Activated gamma-delta T cell treated with anti-CD3 and anti-CD28 coated beads, Interleukin-2, amount 50 U/mL, for 16 hours (primary cell): Measurements from ENCODE around the gene ARHGEF3.

ENCODE experiments used
- DNase-seq: peaks from one replicate; pipeline ENCODE4 v3.0.0-alpha.2; 2020; ENCODE audit warnings: low read depth

Gene ARHGEF3

GRCh38 chr3:56801662-56802377, at the start of gene ARHGEF3:
ARHGEF3 (minus strand) TSS chr3:56801949; CDS start chr3:56801798, 151 bp downstream.
- peak; percentile 79 for DNase-seq

DNA sequence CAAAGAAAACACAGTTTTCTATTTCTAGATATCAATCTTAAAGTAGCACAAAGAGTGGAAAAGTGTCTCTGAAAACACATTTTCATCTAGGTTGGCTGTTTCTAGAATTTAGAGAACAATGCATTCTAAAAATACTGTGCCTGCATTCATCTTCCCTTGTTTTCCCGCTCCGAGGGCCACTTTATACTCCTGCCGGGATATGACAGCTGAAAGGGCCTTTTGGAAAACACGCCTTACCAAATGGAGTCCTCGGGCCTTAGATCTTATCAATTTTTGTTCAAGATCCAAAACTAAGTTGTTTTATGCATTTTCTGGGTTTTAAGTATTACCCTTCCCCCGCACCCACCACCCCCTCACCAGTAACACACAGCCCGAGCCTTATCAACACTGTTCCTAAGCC, 47.9 kb upstream of the ARHGEF3 start:
- no peak for DNase-seq

DNA sequence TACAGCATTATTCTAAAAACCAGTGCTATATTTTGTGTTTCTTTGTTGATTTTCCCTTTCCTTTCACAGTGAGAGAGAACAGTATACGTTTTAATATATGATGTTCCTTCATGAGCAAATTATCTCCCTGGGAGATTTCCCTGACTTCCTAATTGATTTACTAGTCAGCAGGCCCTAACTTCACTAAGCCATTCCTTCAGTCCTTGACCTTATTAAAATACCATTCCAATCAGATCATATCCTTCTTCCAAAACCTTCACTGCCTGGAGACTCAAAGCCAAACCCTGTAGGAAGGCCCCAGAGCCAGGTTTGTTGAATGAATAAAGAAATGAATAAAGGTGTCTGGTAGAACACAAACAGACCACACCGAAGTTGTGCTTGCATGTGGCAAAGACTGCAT, 43.8 kb upstream of the ARHGEF3 start:
- no peak for DNase-seq

DNA sequence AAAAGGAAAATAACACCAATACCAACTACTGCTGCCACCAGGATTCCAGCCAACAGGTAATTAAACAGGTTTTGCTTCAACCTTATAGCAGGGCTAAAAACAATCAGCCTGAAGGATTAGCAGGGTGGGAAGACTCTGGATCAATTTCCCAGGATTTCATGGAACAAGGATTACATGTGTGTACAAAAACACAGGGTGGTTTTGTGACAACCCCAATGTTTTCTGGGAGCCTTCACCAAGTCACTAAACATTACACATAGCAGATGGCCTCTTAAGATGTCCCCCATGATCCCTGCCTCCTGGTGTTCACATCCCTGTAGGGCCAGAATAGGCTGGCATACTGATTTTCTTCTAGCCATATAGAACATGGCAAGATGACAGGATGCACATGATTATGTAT, 42.8 kb upstream of the ARHGEF3 start:
- DNase-seq = no peak

- no peak for DNase-seq
Measured at GRCh38 chr3:56839784-56840715, 38.3 kb upstream of the ARHGEF3 start.

GRCh38 chr3:56838448-56838847, 36.7 kb upstream of the ARHGEF3 start:
- no peak for DNase-seq

DNA sequence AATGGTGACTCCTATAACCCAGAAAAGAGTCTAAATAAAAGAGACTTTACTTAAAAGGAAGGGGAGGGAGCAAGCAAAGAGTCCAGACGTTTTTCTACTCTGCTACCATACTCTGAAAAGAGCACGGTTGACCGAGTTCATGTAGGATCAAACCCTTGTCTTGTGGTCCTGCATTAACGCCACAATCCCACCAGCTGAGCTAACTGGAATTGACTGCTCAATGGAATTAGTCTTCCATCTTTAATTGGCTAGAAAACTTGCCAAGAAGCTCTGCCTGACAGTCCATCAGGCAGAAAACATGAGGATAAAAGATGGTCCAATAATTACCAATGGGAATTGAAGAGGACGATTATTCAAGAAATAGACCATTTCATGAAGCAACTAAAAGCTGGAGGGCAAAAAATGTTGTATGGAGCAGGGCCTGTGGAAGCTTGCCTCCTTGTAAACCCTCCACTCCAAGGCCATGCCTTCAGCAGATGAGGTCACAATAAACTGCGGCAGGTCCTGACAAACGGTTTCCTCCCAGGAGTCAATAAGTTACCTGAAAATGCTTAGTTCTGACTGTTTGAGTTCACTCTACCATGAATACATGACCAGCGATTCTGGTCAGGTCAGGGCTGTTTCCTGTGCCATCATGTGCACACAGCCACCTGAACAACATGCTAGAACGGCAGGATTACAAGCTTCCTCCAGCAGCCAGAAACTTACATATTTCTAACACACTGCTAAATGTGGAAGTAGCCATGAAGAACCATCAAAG, 35.6 kb upstream of the ARHGEF3 start:
- DNase-seq = no peak

DNA sequence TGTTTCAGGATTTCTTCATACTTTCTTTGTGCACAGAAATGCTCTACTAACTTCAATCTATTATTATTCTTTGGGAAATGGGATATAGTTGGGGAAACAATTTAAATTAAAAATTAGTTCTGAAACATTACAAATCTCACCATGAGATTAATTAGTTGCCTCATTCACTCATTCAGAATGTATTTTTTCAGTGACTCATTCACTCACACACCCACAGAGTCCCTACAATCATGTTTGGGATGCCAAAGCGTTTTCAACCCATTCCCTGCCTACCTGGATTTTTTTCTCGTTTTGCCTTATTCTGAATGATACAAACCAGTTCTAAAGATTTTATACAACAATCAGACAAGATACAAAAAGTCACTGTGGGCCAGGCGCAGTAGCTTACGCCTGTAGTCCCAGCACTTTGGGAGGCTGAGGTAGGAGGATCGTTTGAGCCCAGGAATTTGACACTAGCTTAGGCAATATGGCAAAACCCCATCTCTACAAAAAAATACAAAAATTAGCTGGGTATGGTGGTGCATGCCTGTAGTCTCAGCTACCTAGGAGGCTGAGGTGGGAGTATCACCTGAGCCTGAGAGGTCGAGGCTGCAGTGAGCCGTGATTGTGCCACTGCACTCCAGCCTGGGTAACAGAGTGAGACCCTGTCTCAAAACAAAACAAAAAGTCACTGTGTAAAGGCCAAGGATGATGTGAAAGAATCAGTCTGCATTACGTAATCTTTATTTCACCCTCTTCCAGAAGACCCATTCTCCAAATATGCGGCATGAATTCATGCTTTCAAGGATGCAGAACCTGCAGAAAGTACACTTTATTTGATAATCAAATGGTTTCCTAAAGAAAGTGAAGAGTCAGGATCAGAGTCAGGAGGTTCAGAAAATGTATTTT, 34.8 kb upstream of the ARHGEF3 start:
- DNase-seq = no peak

- no peak for DNase-seq
Measured at GRCh38 chr3:56835650-56836227, 34.0 kb upstream of the ARHGEF3 start.

DNA sequence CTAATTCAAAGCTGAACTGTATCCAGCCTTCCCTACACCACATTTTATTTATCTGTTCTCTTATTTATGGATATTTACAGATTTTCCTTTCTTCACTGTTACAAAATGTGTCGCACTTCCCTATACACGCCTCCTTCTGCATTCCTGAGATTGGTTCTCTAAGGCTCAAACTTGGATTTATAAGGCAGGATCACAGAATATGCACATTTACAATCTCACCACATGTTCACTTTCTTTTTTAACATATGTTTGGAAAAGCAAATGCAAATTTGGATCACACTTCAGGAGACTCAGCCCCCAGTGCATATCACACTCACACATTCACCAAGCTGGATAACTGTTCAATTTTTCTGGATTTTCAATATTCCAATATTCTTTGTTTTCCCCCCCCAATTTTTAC, 31.8 kb upstream of the ARHGEF3 start:
- no peak for DNase-seq

DNA sequence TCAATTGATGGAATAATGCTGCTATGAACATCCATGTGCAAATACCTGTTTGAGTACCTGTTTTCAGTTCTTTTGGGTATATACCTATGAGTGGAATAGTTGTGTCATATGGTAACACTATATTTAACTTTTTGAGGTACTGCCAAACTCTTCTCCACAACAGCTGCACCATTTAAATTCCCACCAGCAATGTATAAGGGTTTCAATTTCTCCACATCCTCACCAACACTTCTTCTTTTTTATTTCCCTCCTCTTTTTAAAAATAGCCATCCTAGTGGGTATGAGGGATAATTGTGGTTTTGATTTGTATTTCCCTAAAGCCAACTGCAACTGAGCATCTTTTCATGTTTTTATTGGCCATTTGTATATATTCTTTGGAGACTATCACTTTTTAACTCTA, 31.3 kb upstream of the ARHGEF3 start:
- no peak for DNase-seq

GRCh38 chr3:56831572-56831971, 29.8 kb upstream of the ARHGEF3 start:
- no peak for DNase-seq

DNA sequence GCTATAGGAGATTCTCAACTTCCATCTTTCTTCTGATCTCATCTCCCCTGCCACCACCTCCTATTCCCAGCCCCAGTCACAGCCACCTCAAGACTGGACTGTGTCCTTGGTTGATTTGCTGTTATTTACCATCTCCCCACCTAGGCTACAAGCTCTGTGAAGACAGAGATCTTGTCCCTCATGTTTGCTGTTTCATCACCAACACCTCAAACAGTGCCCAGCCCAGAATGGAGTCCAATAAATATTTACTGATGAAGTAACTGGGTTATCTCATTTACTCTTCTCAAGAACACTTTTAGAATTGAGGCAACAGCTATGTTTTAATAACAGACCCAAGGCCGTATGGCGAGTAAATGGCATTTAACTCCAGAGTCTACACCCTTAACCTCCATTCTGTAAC, 29.1 kb upstream of the ARHGEF3 start:
- no peak for DNase-seq

DNA sequence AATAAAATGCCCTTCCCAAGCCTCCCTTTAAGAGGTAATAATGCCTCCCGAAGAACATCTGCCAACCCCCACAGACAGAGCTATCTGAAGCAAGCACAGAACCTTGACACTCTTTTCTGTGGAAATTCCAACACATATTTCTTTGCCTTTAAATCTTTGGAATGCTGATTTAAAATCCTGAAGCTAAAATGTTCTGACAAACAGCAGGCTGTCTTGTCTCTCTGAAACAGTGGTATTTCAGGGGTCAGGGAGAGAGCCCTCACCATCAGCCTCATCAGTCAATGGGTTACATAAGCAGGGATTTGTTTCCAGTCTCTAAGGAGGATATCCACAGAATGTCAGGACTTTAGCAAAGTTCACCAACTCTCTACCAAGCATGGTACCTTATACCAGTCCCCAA, 27.8 kb upstream of the ARHGEF3 start:
- no peak for DNase-seq

DNA sequence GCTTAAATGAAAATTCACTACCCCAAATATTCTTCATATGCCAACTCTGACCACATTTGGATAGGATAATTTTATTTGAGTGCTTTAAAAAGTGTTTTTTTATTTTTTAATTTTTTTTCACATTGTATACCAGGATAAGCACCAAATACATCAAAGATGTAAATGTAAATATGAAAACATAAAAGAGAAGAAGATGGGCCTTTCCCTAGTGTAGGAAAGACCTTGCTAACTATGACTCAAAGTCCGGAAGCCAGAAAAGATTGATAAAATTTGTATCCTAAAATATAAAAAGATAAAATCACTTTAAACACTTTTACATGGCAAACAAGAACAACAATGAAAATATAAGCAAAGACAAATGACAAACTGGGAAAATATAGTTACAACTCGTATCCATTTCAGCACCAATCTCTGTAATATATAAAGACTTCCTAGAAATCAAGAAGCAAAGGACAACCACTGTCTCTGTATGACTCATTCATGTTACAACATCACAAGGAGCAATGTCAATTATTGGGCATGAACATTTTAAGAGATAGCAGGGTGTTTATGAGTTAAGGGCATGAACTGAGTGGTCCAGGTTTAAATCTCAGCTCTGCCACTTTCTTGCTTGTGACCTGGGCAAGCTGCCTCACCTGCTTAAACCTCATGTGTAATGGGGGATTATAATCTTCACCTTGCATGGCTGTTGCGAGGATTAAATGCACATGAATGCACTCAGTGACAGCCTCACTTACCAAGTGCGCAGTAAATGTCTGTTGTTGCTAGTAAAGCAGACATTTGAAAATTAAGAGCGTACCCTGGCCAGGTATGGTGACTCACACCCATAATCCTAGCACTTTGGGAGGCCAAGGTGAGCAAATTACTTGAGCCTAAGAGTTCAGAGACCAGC, 25.3 kb upstream of the ARHGEF3 start:
- DNase-seq = no peak

DNA sequence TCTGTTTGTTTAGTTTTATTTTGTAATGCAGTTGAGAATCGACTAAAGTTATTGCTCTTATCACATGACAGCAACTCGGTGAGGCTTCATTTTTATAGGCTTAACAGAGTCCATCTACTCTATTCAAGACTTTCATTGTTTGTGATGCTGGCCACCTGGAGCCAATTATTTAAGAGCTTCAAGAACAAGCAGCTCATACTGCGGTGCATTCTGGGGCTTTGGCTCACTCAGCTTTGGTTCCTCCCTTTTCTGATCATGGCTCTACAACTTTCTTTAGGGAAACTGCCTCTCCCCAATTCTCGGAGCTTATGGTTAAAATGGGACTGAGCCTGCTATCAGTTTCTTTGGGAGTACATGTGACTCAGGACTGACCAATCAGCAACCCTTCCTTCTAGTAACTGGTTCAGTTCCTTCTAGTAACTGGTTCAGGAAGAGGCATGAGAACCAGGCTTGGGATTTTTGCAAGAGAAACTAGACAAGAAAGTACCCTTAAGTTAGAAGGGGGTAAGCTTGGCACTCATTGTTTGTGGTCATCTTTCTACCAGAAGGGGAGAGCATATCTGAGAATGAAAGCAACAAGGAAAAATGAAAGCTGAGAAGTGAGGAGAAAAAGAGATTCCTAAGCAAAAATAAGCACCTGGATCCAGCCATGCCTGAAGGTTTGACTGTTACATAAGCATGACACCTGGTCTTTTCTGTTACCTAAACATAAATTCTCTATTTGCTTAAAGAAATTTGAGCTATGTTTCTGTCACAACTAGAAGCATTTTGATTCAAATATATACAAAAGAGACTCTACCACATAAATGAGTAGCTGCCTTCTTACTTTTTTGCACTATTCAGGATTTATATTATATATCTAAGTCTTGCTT, 24.1 kb upstream of the ARHGEF3 start:
- no peak for DNase-seq

DNA sequence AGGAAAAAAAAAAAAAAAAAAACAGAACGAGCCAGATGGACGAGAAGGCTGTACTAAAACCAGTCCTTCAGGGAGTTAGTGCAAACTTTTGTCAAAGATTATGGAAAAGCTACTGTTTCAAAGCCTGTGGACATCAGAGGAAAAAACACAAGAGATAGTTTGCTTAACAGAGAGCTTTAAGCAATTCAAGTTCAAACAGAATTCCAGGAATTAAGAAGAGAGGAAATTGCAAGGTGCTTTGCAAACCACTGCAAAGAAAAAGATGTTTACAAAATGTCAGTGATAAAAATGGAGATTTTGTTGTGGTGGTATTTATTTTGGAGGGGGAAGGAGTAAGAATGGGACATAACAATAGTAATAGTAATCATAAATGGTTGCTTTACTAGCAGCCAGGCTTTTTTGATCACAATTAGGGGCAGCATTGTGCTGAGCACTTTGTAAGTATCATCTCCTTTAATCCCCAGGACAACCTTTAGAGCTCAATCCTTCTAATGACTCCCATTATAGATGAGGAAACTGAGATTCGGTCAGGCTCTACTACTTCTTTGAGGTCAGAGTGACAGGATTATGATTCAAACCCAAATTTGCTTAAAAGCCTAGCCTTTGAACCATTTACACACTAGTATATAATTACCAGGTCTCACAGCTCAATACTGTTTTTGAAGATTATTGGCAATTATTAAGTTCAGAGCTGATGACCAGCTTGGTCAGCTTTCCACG, 22.4 kb upstream of the ARHGEF3 start:
- DNase-seq = no peak

DNA sequence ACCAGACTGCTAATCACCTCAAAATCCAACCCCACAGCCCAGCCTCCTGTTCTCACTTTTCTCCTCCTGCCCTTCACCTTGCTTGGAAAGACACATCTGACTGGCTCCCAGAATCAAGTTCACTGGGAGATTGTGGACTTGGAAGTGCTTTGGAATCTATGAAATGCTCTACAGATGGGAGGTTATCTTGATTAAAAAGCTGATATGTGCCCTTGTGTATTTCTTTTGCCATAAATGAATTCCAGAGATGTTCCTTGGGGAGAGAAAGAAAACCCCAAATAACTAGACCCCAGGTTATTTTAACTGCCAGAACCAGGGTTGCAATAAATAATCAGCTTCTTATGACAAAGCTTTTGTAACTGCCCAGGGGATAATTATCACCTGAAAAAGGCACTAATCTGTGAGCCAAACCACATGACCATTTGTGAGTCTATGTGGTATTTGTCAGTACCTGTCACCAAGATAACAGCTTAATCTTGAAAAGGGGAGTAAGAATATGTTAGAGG, 21.7 kb upstream of the ARHGEF3 start:
- no peak for DNase-seq
